ENCODE measurements around the gene HCRTR1. TPM values are rescaled to one million over a fixed set of nuclear protein-coding genes. Genes with fewer than 3 reads are reported as not detected.

Gene HCRTR1
- total RNA-seq, 2 donors from 2014 or later: 0.43 TPM; not detected in 1

Other genes starting within 250 kb of the HCRTR1 start
- gene FABP3, start 244.6 kb upstream of the HCRTR1 start, total RNA-seq: 1,000 to 10,000 TPM; 3,211 to 3,527 TPM
- 1 to 10 TPM in 1 of 2 donors, under 1 TPM in 1; 0.70 to 3.8 TPM for gene SERINC2, start 204.5 kb upstream of the HCRTR1 start, total RNA-seq
- gene TINAGL1, start 41.2 kb upstream of the HCRTR1 start, total RNA-seq: 100 to 1,000 TPM; 211 to 264 TPM
- 10 to 100 TPM; 42.9 to 66.8 TPM for gene PEF1, start 27.2 kb downstream of the HCRTR1 start, total RNA-seq
- 10 to 100 TPM; 31.2 to 34.4 TPM for gene COL16A1, start 86.3 kb downstream of the HCRTR1 start, total RNA-seq
- 10 to 100 TPM; 14.4 to 19.1 TPM for gene ADGRB2, start 146.7 kb downstream of the HCRTR1 start, total RNA-seq
- gene SPOCD1, start 198.3 kb downstream of the HCRTR1 start, total RNA-seq: under 1 TPM in 1 of 2 donors, not detected in 1; 0.43 TPM